ENCODE results near the gene BMPR1A. TPM values are rescaled to one million over a fixed set of nuclear protein-coding genes. Genes with fewer than 3 reads are reported as not detected.

BMPR1A gene
- total RNA-seq, 2 experiments from 2014 or later = 8.0 to 9.8 TPM

- Mint-ChIP-seq H3K27me3 (ENCODE audit: low read depth) (peaks cover 4% of the 10 kb centered on the region), H3K36me3 (ENCODE audit: low read depth) (no peaks in the 10 kb centered on the region), H3K27ac (no peak overlapping the region), H3K9me3 (ENCODE audit: insufficient read depth) (no peaks in the 10 kb centered on the region), H3K4me1 (ENCODE audit: low read depth) (no peaks in the 10 kb centered on the region), H3K4me3 (no peak overlapping the region)
- ATAC-seq = no peak
- ChIA-PET CTCF (no interaction called here), POLR2A (no interaction called here)
- DNase-seq = no peak
These were observed 63.1 kb downstream of the BMPR1A start for GRCh38 chr10:86819567-86819966.

DNA sequence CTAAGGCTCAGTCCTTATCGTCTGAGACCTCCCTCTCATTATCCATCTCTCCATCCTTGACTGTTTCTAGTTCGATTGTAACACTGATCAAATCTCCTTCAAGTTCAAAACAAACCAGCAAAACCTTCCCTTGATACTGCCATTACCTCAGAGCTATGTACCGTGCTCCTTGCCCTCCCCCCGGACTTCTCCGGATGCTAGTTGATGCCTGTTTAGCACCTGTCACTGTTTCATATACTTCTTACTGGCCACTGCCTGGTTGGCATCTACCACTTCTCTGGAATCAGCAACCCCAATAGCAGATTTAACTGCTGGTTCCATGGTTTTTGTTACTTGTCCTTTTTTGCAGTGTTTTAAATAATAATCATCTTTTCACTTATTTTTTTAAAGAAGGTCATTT is 64.1 kb downstream of the BMPR1A start:
- no peaks in the 10 kb centered on the region for H3K9me3 Mint-ChIP-seq (ENCODE audit: insufficient read depth)
- no peaks in the 10 kb centered on the region for H3K36me3 Mint-ChIP-seq (ENCODE audit: low read depth)
- POLR2A ChIA-PET = no interaction called here
- no peak for DNase-seq
- no peak overlapping the region for H3K4me3 Mint-ChIP-seq
- CTCF ChIA-PET = no interaction called here
- H3K4me1 Mint-ChIP-seq (ENCODE audit: low read depth) = no peaks in the 10 kb centered on the region
- ATAC-seq = no peak
- H3K27ac Mint-ChIP-seq = no peak overlapping the region
- peaks cover 4% of the 10 kb centered on the region for H3K27me3 Mint-ChIP-seq (ENCODE audit: low read depth)

GRCh38 chr10:86821388-86821999 is 65.1 kb downstream of the BMPR1A start:
- POLR2A ChIA-PET = no interaction called here
- CTCF ChIA-PET = no interaction called here
- Mint-ChIP-seq H3K27me3 (ENCODE audit: low read depth) (peaks cover 4% of the 10 kb centered on the region), H3K4me1 (ENCODE audit: low read depth) (no peaks in the 10 kb centered on the region), H3K4me3 (no peak overlapping the region), H3K36me3 (ENCODE audit: low read depth) (no peaks in the 10 kb centered on the region), H3K27ac (no peak overlapping the region), H3K9me3 (ENCODE audit: insufficient read depth) (no peaks in the 10 kb centered on the region)
- ATAC-seq (no peak), DNase-seq (no peak)

DNA sequence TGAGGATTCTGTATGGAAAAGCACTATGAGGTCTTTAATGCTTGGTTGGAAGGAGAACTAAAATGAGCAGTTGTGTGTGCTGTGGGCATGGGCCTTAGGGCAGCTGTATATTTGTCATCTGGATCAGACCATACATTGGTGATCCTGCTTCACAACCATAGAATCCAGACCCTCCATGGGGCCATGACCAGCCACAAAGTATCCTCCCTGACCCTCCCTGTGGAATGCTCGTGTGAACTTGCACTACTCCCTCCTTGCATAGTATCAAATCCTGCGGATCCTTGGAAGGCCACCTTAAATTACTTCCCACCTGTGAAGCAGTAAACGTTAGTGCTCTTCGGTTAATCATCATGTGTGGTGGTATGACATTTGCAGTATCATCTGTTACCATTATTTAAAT is 67.1 kb downstream of the BMPR1A start:
- no peak for ATAC-seq
- no peak for DNase-seq
- no peaks in the 10 kb centered on the region for H3K9me3 Mint-ChIP-seq (ENCODE audit: insufficient read depth)
- H3K27me3 Mint-ChIP-seq (ENCODE audit: low read depth) = peaks cover 5% of the 10 kb centered on the region
- H3K4me1 Mint-ChIP-seq (ENCODE audit: low read depth) = no peaks in the 10 kb centered on the region
- no peak overlapping the region for H3K27ac Mint-ChIP-seq
- no peak overlapping the region for H3K4me3 Mint-ChIP-seq
- ChIA-PET CTCF (no interaction called here), POLR2A (interaction anchor here (0.5 kb wide), 1 partner anchor 66 kb away, joined by 3 read pairs; no protein-coding TSS in a partner anchor)
- no peaks in the 10 kb centered on the region for H3K36me3 Mint-ChIP-seq (ENCODE audit: low read depth)

DNA sequence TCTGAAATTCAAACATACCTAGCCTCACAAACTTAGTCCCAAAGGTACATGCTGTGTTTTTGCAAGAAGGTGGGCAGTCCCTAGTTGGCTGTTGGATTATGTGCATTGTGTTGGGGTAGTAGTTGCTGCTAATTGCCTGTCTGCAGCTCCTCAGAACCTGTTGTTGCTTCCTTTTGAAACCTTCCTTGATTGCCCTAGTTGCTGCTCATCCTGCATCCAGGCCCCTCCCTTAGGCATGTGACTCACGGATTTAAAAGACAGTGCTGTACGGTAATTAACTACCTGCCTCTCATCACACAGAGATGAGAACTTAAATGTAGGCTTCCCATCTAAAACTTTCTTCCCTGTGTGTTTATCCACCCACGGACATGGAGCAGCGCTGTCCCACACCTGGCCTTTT is 67.7 kb downstream of the BMPR1A start:
- ChIA-PET POLR2A (interaction anchor here (0.5 kb wide), 1 partner anchor 66 kb away, joined by 3 read pairs; no protein-coding TSS in a partner anchor), CTCF (no interaction called here)
- Mint-ChIP-seq H3K4me3 (no peak overlapping the region), H3K36me3 (ENCODE audit: low read depth) (no peaks in the 10 kb centered on the region), H3K27me3 (ENCODE audit: low read depth) (peaks cover 5% of the 10 kb centered on the region), H3K4me1 (ENCODE audit: low read depth) (no peaks in the 10 kb centered on the region), H3K9me3 (ENCODE audit: insufficient read depth) (no peaks in the 10 kb centered on the region), H3K27ac (no peak overlapping the region)
- no peak for DNase-seq
- ATAC-seq = no peak

DNA sequence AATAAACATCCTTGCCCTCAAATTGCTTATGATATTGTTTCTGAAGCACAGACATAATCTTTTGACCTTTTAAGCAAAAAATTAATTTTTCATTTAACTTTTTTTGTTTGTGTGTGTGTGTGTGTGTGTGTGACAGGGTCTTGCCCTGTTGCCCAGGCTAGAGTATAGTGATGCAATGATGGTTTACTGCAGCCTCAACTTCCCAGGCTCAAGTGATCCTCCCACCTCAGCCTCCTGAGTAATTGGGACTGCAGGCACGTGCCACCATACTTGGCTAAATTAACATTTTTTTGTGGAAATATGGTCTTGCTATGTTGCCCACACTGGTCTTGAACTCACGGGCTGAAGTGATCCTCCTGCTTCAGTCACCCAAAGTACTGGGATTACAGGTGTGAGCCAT is 68.9 kb downstream of the BMPR1A start:
- Mint-ChIP-seq H3K4me3 (no peak overlapping the region), H3K27me3 (ENCODE audit: low read depth) (peaks cover 4% of the 10 kb centered on the region), H3K36me3 (ENCODE audit: low read depth) (no peaks in the 10 kb centered on the region), H3K27ac (no peak overlapping the region), H3K9me3 (ENCODE audit: insufficient read depth) (no peaks in the 10 kb centered on the region), H3K4me1 (ENCODE audit: low read depth) (no peaks in the 10 kb centered on the region)
- POLR2A ChIA-PET = no interaction called here
- ATAC-seq = no peak
- no peak for DNase-seq
- CTCF ChIA-PET = no interaction called here

- H3K9me3 Mint-ChIP-seq (ENCODE audit: insufficient read depth) = no peaks in the 10 kb centered on the region
- CTCF ChIA-PET = no interaction called here
- H3K27ac Mint-ChIP-seq = no peak overlapping the region
- H3K4me1 Mint-ChIP-seq (ENCODE audit: low read depth) = no peaks in the 10 kb centered on the region
- no peak overlapping the region for H3K4me3 Mint-ChIP-seq
- peaks cover 2% of the 10 kb centered on the region for H3K27me3 Mint-ChIP-seq (ENCODE audit: low read depth)
- no peaks in the 10 kb centered on the region for H3K36me3 Mint-ChIP-seq (ENCODE audit: low read depth)
- POLR2A ChIA-PET = no interaction called here
- DNase-seq = no peak
- ATAC-seq = no peak
These were observed 71.2 kb downstream of the BMPR1A start for GRCh38 chr10:86827639-86828038.

DNA sequence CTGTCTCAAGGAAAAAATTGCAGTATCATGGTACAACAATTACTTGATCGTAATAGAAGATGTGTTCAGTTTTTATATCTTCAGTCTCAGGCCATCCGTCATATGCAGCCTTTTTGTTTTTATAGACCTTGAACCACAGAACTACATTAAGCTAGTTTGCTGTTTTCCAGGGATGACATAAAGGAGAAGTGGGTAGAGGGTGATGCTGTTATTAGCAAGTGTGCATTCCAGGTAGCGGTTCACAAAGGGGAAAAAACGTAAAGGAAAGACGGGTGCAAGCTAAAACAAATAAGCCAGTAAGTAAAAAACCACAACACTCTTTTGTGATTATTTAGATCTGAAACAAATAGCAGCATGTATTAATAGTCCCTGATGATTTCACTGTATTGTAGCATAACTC is 71.7 kb downstream of the BMPR1A start:
- ATAC-seq = no peak
- H3K27me3 Mint-ChIP-seq (ENCODE audit: low read depth) = peaks cover 2% of the 10 kb centered on the region

GRCh38 chr10:86829472-86829871 is 73.1 kb downstream of the BMPR1A start:
- H3K9me3 Mint-ChIP-seq (ENCODE audit: insufficient read depth) = no peaks in the 10 kb centered on the region
- peaks cover 2% of the 10 kb centered on the region for H3K27me3 Mint-ChIP-seq (ENCODE audit: low read depth)
- H3K27ac Mint-ChIP-seq = no peak overlapping the region
- H3K36me3 Mint-ChIP-seq (ENCODE audit: low read depth) = no peaks in the 10 kb centered on the region
- no peaks in the 10 kb centered on the region for H3K4me1 Mint-ChIP-seq (ENCODE audit: low read depth)
- ChIA-PET POLR2A (no interaction called here), CTCF (no interaction called here)
- DNase-seq (no peak), ATAC-seq (no peak)
- no peak overlapping the region for H3K4me3 Mint-ChIP-seq

More for the DNA sequence above, 71.7 kb downstream of the BMPR1A start:
- Mint-ChIP-seq H3K9me3 (ENCODE audit: insufficient read depth) (no peaks in the 10 kb centered on the region), H3K27ac (no peak overlapping the region), H3K4me1 (ENCODE audit: low read depth) (no peaks in the 10 kb centered on the region), H3K36me3 (ENCODE audit: low read depth) (no peaks in the 10 kb centered on the region), H3K4me3 (no peak overlapping the region)
- ChIA-PET CTCF (no interaction called here), POLR2A (no interaction called here)
- DNase-seq = no peak

GRCh38 chr10:86830043-86830591 is 73.7 kb downstream of the BMPR1A start:
- H3K4me1 Mint-ChIP-seq (ENCODE audit: low read depth) = no peaks in the 10 kb centered on the region
- H3K9me3 Mint-ChIP-seq (ENCODE audit: insufficient read depth) = no peaks in the 10 kb centered on the region
- H3K36me3 Mint-ChIP-seq (ENCODE audit: low read depth) = no peaks in the 10 kb centered on the region
- ChIA-PET POLR2A (no interaction called here), CTCF (no interaction called here)
- H3K4me3 Mint-ChIP-seq = no peak overlapping the region
- H3K27ac Mint-ChIP-seq = no peak overlapping the region
- ATAC-seq = no peak
- H3K27me3 Mint-ChIP-seq (ENCODE audit: low read depth) = peaks cover 2% of the 10 kb centered on the region
- no peak for DNase-seq

GRCh38 chr10:86833969-86834368 is 77.5 kb downstream of the BMPR1A start:
- H3K27ac Mint-ChIP-seq = no peak overlapping the region
- DNase-seq (no peak), ATAC-seq (no peak)
- no peaks in the 10 kb centered on the region for H3K9me3 Mint-ChIP-seq (ENCODE audit: insufficient read depth)
- POLR2A ChIA-PET = no interaction called here
- CTCF ChIA-PET = interaction anchor here (1.2 kb wide), 1 partner anchor 16 kb away, joined by 4 read pairs; no protein-coding TSS in a partner anchor
- no peaks in the 10 kb centered on the region for H3K36me3 Mint-ChIP-seq (ENCODE audit: low read depth)
- H3K4me3 Mint-ChIP-seq = no peak overlapping the region
- H3K27me3 Mint-ChIP-seq (ENCODE audit: low read depth) = no peaks in the 10 kb centered on the region
- no peaks in the 10 kb centered on the region for H3K4me1 Mint-ChIP-seq (ENCODE audit: low read depth)

DNA sequence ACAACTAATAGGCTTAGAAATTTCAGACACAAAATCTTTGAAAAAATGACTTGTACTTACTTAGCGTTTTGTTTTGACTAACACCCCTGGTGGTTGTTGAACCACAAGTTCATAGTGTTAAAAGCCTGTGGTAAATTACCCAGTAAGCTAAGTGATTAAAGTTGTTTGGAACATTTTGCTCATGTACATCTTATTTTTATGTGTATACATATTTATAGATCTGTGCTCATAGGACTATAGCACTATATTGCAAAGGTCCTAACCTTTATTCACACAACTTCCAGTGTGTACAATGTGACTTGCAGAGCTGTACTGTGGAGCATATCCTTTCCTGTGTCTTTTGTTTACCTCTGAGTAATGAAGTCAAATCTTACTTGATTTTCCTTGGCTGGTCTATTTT is 79.6 kb downstream of the BMPR1A start:
- Mint-ChIP-seq H3K27ac (no peak overlapping the region), H3K4me1 (ENCODE audit: low read depth) (no peaks in the 10 kb centered on the region), H3K36me3 (ENCODE audit: low read depth) (no peaks in the 10 kb centered on the region), H3K4me3 (no peak overlapping the region), H3K27me3 (ENCODE audit: low read depth) (no peaks in the 10 kb centered on the region), H3K9me3 (ENCODE audit: insufficient read depth) (no peaks in the 10 kb centered on the region)
- ChIA-PET POLR2A (no interaction called here), CTCF (no interaction called here)
- no peak for ATAC-seq
- DNase-seq = no peak

DNA sequence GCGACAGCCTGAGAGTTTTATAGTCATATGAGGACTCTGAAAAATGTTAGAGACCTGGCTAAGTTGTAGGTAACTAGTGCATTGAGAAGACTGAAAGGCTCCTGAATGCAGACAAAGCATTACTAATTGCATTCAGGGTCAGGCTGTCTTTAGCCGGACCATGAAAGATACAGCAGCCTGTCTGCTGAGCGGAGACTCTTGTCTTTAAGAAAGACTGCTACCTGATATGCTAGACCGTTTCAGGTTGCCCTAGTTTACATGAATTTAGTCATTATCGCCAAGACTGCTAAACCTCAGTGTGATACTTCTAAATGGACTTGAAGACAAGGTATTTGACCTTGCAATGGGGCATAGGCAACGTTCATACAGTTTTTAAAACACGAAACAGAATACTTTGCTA is 81.2 kb downstream of the BMPR1A start:
- no peak for DNase-seq
- Mint-ChIP-seq H3K4me1 (ENCODE audit: low read depth) (no peaks in the 10 kb centered on the region), H3K27me3 (ENCODE audit: low read depth) (no peaks in the 10 kb centered on the region), H3K27ac (no peak overlapping the region), H3K4me3 (no peak overlapping the region), H3K9me3 (ENCODE audit: insufficient read depth) (no peaks in the 10 kb centered on the region), H3K36me3 (ENCODE audit: low read depth) (no peaks in the 10 kb centered on the region)
- CTCF ChIA-PET = no interaction called here
- POLR2A ChIA-PET = no interaction called here
- ATAC-seq = no peak
